HEK293T (cell line): ENCODE results near the gene TEPSIN.

ENCODE experiments used
- CTCF ChIA-PET: fragments of 350-600 bp; formaldehyde crosslinking; extraction: SDS; loops from one replicate; lab custom pipeline; 2021; ENCODE audit warnings: antibody characterized with exemption, inconsistent platforms; lab: Yijun Ruan, JAX
- POLR2A ChIA-PET: fragments of 350-600 bp; formaldehyde crosslinking; extraction: SDS; loops from one replicate; lab custom pipeline; 2020; ENCODE audit warnings: antibody characterized with exemption, inconsistent platforms; lab: Yijun Ruan, JAX
- DNase-seq: peaks from one replicate; pipeline ENCODE4 v3.0.0; 2012; ENCODE audit warnings: mixed read lengths; ENCODE audit errors: extremely low spot score
- ARNT ChIP-seq: fragments of 450-650 bp; IDR thresholded peaks from 2 replicates; pipeline ENCODE4 v1.6.1; 2017; ENCODE audit warnings: mild to moderate bottlenecking
- BHLHE40 ChIP-seq: fragments of 450-650 bp; IDR thresholded peaks from 2 replicates; pipeline ENCODE4 v1.6.1; 2016; ENCODE audit warnings: mild to moderate bottlenecking, moderate library complexity, borderline replicate concordance
- CTBP1 ChIP-seq: fragments of 450-650 bp; IDR thresholded peaks from 2 replicates; pipeline ENCODE4 v1.6.1; 2016; ENCODE audit warnings: borderline replicate concordance
- ELF4 ChIP-seq: fragments of 450-650 bp; IDR thresholded peaks from 2 replicates; pipeline ENCODE4 v1.6.1; 2017; ENCODE audit warnings: antibody characterized with exemption
- FOXA1 ChIP-seq: fragments of 450-650 bp; IDR thresholded peaks from 2 replicates; pipeline ENCODE4 v1.6.1; 2016; ENCODE audit warnings: mild to moderate bottlenecking
- FOXK2 ChIP-seq: fragments of 450-650 bp; IDR thresholded peaks from 2 replicates; pipeline ENCODE4 v1.6.1; 2016; ENCODE audit warnings: mild to moderate bottlenecking
- FOXM1 ChIP-seq: fragments of 450-650 bp; IDR thresholded peaks from 2 replicates; pipeline ENCODE4 v1.6.1; 2017; ENCODE audit warnings: mild to moderate bottlenecking, borderline replicate concordance
- HDGF ChIP-seq: fragments of 450-650 bp; IDR thresholded peaks from 2 replicates; pipeline ENCODE4 v1.6.1; 2017; ENCODE audit warnings: antibody characterized with exemption, borderline replicate concordance
- L3MBTL2 ChIP-seq: fragments of 450-650 bp; conservative IDR thresholded peaks from 2 replicates; pipeline ENCODE4 v1.6.1; 2016; ENCODE audit warnings: mild to moderate bottlenecking
- LEF1 ChIP-seq: fragments of 450-650 bp; IDR thresholded peaks from 2 replicates; pipeline ENCODE4 v1.6.1; 2017; ENCODE audit warnings: mild to moderate bottlenecking, borderline replicate concordance
- NFRKB ChIP-seq: fragments of 450-650 bp; IDR thresholded peaks from 2 replicates; pipeline ENCODE4 v1.6.1; 2016; ENCODE audit warnings: mild to moderate bottlenecking, moderate library complexity
- SP1 ChIP-seq: fragments of 450-650 bp; IDR thresholded peaks from 2 replicates; pipeline ENCODE4 v1.6.1; 2017
- SUZ12 ChIP-seq: fragments of 450-650 bp; IDR thresholded peaks from 2 replicates; pipeline ENCODE4 v1.6.1; 2016; ENCODE audit warnings: mild to moderate bottlenecking
- TARDBP ChIP-seq: fragments of 450-650 bp; IDR thresholded peaks from 2 replicates; pipeline ENCODE4 v1.6.1; 2016
- ZNF384 ChIP-seq: fragments of 450-650 bp; IDR thresholded peaks from 2 replicates; pipeline ENCODE4 v1.6.1; 2016
- TF ChIP-seq, protein P1 (sequence below): fragments of 450-650 bp; IDR thresholded peaks from 2 replicates; pipeline ENCODE4 v1.6.1; 2016

The TEPSIN gene

DNA sequence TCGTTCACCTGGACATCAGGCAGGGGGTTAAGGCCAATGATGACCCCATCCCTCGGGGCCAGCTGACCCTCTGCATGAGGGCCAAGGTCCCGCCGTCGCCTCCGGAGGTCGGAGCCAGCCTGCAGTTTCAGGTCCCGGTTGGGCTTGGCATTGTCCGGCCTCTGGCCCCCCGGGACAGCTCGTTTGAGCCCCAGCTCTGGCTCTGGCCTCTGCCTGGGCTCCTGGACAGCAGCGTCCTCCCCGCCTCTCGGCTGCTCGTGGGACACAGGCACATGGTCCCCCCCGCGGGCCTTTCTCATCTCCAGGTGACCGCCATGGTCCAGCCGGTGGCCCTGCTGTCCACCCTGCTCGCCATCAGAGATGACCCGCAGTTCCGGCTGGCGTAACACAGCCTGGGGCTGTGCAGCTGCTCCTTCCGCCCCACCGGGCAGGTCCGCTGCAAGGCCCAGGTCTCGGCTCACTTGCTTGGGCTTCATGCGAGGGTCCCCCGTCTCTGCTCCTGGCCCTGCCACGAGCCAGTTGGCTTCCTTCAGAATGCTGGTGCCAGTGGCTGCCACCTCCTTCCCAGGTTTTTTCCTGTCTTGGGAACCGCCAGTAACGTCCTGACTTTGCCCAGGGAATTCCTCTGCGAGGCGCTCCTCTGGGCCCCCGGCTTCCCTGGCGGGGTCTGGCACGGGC lies 6.9 kb upstream of the TEPSIN start:
- POLR2A ChIA-PET: interaction anchor here (0.9 kb wide), 1 partner anchor 23 kb away, joined by 3 read pairs; the partner anchor contains the start of gene CEP131
- CTCF ChIA-PET: interaction anchor here (0.5 to 1.6 kb wide), 2 partner anchors 22 to 111 kb away, joined by 3 read pairs; no protein-coding TSS in a partner anchor
- DNase-seq: no peak
- TF ChIP-seq SP1 (no peak), ELF4 (no peak), FOXM1 (no peak), FOXK2 (no peak), TARDBP (no peak), LEF1 (no peak), FOXA1 (no peak), L3MBTL2 (no peak), HDGF (no peak), ARNT (no peak), BHLHE40 (no peak), CTBP1 (no peak), SUZ12 (no peak), ZNF384 (no peak), NFRKB (no peak)
- TF ChIP-seq, protein P1, sequence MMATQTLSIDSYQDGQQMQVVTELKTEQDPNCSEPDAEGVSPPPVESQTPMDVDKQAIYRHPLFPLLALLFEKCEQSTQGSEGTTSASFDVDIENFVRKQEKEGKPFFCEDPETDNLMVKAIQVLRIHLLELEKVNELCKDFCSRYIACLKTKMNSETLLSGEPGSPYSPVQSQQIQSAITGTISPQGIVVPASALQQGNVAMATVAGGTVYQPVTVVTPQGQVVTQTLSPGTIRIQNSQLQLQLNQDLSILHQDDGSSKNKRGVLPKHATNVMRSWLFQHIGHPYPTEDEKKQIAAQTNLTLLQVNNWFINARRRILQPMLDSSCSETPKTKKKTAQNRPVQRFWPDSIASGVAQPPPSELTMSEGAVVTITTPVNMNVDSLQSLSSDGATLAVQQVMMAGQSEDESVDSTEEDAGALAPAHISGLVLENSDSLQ: no peak

DNA sequence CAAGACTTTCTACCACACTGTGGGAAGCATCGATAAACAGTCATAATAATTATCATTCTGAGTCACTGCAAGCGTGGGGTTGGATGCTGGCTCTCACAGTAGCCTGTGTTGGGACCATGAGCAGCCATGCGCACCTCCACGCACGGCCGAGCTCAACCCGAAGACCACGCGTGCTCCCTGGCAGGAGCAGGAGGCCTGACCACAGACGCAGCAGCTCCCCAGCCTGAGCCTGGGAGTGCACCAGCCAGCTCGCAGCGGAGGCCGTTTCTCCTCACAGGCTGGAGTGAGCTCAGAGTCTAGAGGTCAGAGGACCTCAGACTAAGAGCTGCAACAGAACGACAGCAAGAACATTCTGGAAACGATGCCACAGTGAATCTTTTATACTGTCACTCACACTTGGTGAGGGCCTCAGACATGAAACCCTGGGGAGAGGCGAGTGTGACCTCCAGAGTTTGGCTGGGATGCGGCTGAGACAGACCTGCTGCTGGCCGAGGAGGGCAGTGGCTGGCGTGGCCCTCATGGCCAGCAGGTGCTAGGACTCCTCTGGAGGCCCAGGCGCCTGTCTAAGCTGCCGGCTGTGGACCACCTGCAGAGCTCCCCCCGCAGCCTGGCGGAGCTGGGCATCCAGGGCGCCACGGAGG lies 6.3 kb upstream of the TEPSIN start:
- ChIA-PET POLR2A (interaction anchor here (0.9 kb wide), 1 partner anchor 22 kb away, joined by 3 read pairs; the partner anchor contains the start of gene CEP131), CTCF (interaction anchor here (0.5 to 1.6 kb wide), 2 partner anchors 22 to 110 kb away, joined by 3 read pairs; no protein-coding TSS in a partner anchor)
- DNase-seq: no peak
- TF ChIP-seq HDGF: no peak
- TF ChIP-seq ELF4: no peak
- TF ChIP-seq SP1: no peak
- TF ChIP-seq BHLHE40: no peak
- TF ChIP-seq L3MBTL2: no peak
- TF ChIP-seq, protein P1: no peak
- no peak for TF ChIP-seq NFRKB
- TF ChIP-seq ZNF384: no peak
- TF ChIP-seq FOXM1: no peak
- no peak for TF ChIP-seq LEF1
- TF ChIP-seq TARDBP: no peak
- no peak for TF ChIP-seq SUZ12
- no peak for TF ChIP-seq FOXK2
- TF ChIP-seq ARNT: no peak

DNA sequence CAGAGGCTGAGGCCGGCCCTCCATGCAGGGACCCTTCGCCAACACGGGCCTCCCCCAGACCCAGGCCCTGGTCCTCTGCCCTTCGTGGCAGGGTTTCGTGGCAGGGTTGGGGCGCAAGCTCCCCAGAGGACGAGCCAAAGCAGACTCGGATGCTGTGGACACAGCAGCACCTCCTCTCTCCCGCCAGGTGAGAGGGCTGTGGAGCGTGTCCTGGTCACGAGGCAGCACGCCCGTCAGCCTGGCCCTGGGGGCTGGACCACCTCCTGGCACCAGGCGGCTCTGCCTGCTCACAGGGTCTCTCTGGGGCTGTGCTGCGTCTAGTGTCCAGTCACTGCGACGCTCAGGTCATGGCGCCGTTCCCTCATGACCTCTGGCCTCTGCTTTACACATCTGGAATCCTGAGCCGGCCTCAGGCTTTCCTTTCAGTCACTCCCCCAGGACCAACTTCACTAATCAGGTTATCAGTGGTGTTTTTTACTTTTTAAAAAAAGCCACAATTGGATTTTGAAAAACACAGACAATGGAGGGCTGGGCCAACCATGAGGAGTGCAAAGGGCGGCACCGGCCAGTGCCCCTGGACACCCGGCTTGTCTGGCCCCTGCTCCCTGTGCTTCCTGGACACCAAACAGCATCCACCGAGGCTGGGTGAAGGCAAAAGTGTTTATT lies 5.6 kb upstream of the TEPSIN start:
- CTCF ChIA-PET: interaction anchor here (0.5 to 1.6 kb wide), 2 partner anchors 23 to 103 kb away, joined by 3 read pairs; no protein-coding TSS in a partner anchor
- no peak for DNase-seq
- no peak for TF ChIP-seq SP1
- TF ChIP-seq ARNT: no peak
- TF ChIP-seq FOXA1: no peak
- TF ChIP-seq ZNF384: no peak
- TF ChIP-seq SUZ12: no peak
- TF ChIP-seq FOXM1: no peak
- TF ChIP-seq BHLHE40: no peak
- TF ChIP-seq HDGF: no peak
- no peak for TF ChIP-seq L3MBTL2
- TF ChIP-seq LEF1: no peak
- TF ChIP-seq, protein P1: no peak
- POLR2A ChIA-PET: interaction anchor here (0.9 kb wide), 1 partner anchor 22 kb away, joined by 3 read pairs; the partner anchor contains the start of gene CEP131

DNA sequence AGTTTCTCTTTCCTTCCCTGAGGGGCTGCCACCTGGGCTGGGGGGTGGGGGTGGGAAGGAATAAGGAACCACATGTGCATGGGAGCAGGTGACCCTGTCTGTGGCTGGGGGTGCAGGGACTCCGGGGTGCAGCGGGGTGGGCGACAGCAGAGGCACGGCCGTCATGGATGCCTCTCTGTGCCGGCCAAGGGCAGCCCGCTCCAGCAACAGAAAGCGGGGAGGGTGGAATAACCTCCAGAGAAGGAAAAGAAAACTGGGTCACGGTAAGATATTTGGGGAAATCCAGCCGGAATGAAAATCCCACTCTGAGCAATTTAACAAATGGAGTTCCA lies 4.4 kb upstream of the TEPSIN start:
- POLR2A ChIA-PET: no interaction called here
- CTCF ChIA-PET: no interaction called here
- TF ChIP-seq LEF1 (no peak), ZNF384 (no peak), ARNT (no peak), ELF4 (no peak), TARDBP (no peak), BHLHE40 (no peak), CTBP1 (no peak), HDGF (no peak), FOXK2 (no peak)
- no peak for DNase-seq

DNA sequence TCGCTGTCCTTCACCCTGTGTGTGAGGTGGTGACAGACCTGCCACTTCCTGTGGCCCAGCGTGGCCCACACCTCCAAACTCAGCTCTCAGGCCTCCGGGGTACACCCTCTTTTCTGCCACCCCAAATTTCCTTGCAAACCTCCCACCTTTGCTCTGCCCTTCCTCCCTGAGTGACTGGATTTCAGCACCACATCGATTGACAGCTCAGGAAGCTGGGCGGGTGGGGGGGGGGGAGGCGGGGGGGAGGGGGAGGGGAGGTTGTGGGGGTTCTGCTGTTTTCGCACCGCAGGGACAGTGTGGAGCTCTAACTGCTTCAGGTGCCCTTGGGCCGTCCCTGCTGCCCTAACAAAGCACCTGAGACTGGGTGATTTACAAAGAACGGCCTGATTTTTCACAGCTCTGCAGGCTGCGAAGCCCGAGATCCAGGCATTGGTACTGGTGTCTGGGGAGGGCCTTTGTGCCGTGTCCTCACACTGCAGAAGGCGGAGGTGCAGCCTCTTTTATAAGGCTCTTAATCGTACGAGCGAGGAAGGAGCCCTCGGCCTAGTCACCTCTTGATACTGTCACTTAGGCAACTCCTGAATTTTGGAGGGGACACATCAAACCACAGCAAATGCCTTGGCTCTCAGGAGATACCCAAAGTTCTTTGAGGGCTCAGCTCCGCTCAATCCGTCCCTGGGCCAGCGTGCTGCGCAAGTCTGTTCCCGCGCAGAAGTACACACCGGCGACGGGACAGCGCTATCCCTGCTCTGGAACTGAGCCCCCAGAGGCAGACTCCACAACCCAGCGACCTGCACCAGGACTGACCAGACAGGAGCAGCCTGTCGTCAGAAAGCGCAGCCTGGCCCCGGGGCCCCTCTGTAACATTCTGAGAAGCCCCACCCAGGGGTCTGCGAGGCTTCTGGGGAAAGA lies 3.8 kb upstream of the TEPSIN start:
- DNase-seq: no peak
- POLR2A ChIA-PET: no interaction called here
- TF ChIP-seq SP1 (no peak), L3MBTL2 (no peak), CTBP1 (no peak), FOXM1 (no peak), ZNF384 (no peak), FOXA1 (no peak), NFRKB (no peak), SUZ12 (no peak), BHLHE40 (no peak), ARNT (no peak), FOXK2 (no peak)
- TF ChIP-seq, protein P1: no peak
- CTCF ChIA-PET: no interaction called here
